K562 (cell line): Measurements from ENCODE around the gene TUT1. TPM values are rescaled to one million over a fixed set of nuclear protein-coding genes. Genes with fewer than 3 reads are reported as not detected.

Experiments used
- GATA2 ChIP-seq: sonication (generic); formaldehyde crosslinking; IDR thresholded peaks from 2 replicates; pipeline ENCODE4 v1.4.0; 2020; ENCODE audit warnings: mild to moderate bottlenecking, missing genetic modification reagents
- HEY1 ChIP-seq: fragments of 250-450 bp; sonication (Bioruptor Pico); IDR thresholded peaks from 2 replicates; pipeline ENCODE4 v1.5.0; 2020; ENCODE audit warnings: mild to moderate bottlenecking, moderate library complexity, borderline replicate concordance
- NCOA6 ChIP-seq: fragments of 450-650 bp; IDR thresholded peaks from 2 replicates; pipeline ENCODE4 v1.6.1; 2017; ENCODE audit warnings: mild to moderate bottlenecking
- NR2C1 ChIP-seq, 2 experiments: fragments of 450-650 bp; IDR thresholded peaks; 2 replicates each; pipeline ENCODE4 v1.6.1; 2017; ENCODE audit warnings: mild to moderate bottlenecking in 2 of 2, antibody characterized with exemption in 1 of 2, inconsistent platforms in 1 of 2, missing compliant biosample characterization in 1 of 2, missing genetic modification characterization in 1 of 2
- ZNF124 ChIP-seq: sonication (generic); formaldehyde crosslinking; IDR thresholded peaks from 2 replicates; pipeline ENCODE4 v1.8.1; 2022; ENCODE audit warnings: missing genetic modification reagents
- ZNF699 ChIP-seq: fragments of 250-450 bp; sonication (Bioruptor Pico); IDR thresholded peaks from 2 replicates; pipeline ENCODE4 v1.8.0; 2021; ENCODE audit warnings: mild to moderate bottlenecking, moderate library complexity; ENCODE audit not compliant: insufficient replicate concordance
- polyA plus RNA-seq, 8 experiments: library from polyadenylated mRNA; depleted of rRNA in 4 of 8; stranded (reverse) in 5 of 8; unstranded in 3 of 8; fragments of >200 nt; fragmentation: Nextera tagmentation in 2 of 8; fragmentation: Illumina TruSeq in 1 of 8; extraction: Ambion mirVana in 2 of 8; extraction: Trizol in 1 of 8; gene quantifications; 2 replicates each; pipeline versions ENCODE4 v1.2.1 to v1.2.3, GENCODE V29; 2011 to 2014; ENCODE audit warnings: inconsistent platforms in 1 of 8, missing spikeins in 1 of 8
- total RNA-seq, 7 experiments: library from RNA; depleted of rRNA in 6 of 7; stranded (reverse); fragments of >200 nt in 6 of 7; fragmentation: Illumina TruSeq in 2 of 7; extraction: Trizol in 2 of 7; gene quantifications; 2 replicates each; pipeline versions ENCODE4 v1.2.1 to v1.2.3, GENCODE V29; 2011 to 2021; ENCODE audit warnings: low replicate concordance in 1 of 7
- TF ChIP-seq, protein P1 (sequence below): fragments of 250-450 bp; sonication (Bioruptor Pico); IDR thresholded peaks from 2 replicates; pipeline ENCODE4 v1.5.1; 2021; ENCODE audit warnings: mild to moderate bottlenecking

The TUT1 gene
- total and polyA plus RNA-seq, 9 of the 15 experiments (the other 6 are each of a cell fraction or from before 2014, with no cell fraction given) = 0.66 to 44.3 (median 15.7) TPM

DNA sequence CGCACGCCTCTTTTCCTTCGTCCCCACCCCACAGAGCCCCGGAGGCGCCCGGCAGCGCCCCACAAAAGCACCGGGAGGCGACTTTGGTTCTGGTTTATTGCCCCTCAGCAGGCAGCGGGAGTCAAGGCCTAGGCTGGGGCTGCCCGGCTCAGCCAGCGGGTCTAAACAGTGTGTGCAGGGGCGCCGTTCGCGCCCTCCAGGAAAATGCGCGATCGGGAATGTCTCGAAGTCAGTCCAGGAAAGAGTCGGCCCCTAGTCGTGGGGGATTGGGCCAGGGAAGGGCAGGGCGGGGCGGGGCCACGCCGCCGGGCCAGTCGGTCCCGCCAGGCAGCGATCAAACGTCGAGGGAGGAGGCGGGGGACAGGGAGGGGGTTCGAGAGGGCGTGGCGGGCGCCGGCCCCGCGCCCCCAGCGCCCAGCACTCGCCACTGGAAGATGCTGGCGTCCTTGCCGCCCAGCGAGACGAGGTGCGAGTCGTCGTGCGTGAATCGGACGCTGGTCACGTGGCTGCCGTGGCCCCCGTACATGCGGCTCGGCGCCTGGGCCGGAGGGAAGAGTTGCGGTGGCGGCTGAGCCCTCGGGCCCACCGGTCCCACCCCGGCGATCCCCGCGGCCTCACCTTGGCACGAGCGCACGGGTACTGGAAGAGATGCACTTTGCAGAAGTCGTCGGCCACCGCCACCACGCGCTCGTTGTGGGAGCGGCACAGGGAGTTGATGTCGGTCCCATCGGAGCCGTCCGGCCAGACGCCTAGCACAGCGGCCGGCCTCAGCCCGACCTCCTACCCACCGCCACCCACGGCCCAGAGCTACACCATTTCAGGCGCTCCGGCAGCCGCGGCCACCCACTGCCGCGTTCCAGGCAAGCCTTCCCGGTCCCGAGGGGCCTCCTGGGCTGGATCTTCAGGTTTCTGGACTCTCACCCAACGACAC lies 11.1 kb upstream of the TUT1 start (continued):
- TF ChIP-seq GATA2 (no peak), ZNF699 (no peak), NR2C1 (IDR thresholded peaks at IDR 0.05) (no peak), NR2C1 (tag; IDR thresholded peaks at IDR 0.05) (no peak), NCOA6 (peak; percentile 43; the same call in 1 of the 2 replicates), ZNF124 (CRISPR knock-in tag) (no peak), HEY1 (no peak)
- TF ChIP-seq, protein P1, sequence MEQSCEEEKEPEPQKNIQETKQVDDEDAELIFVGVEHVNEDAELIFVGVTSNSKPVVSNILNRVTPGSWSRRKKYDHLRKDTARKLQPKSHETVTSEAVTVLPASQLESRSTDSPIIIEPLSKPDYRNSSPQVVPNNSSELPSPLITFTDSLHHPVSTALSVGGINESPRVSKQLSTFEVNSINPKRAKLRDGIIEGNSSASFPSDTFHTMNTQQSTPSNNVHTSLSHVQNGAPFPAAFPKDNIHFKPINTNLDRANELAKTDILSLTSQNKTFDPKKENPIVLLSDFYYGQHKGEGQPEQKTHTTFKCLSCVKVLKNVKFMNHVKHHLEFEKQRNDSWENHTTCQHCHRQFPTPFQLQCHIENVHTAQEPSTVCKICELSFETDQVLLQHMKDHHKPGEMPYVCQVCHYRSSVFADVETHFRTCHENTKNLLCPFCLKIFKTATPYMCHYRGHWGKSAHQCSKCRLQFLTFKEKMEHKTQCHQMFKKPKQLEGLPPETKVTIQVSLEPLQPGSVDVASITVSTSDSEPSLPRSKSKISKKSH = no peak
